GM12872 (cell line): ENCODE results near the gene UBE2I.

Experiments
- CTCF ChIP-seq: IDR thresholded peaks from 3 replicates; pipeline ENCODE4 v1.5.1; 2011; ENCODE audit warnings: low read depth, mild to moderate bottlenecking, low read length, moderate library complexity; ENCODE audit not compliant: insufficient read depth

Gene UBE2I

GRCh38 chr16:1315081-1316032 lies 5.9 kb downstream of the UBE2I start:
- no peak for TF ChIP-seq CTCF

GRCh38 chr16:1316033-1316405 lies 6.6 kb downstream of the UBE2I start:
- no peak for TF ChIP-seq CTCF

GRCh38 chr16:1317479-1318267 lies 8.2 kb downstream of the UBE2I start:
- no peak for TF ChIP-seq CTCF

GRCh38 chr16:1318268-1318545 lies 8.8 kb downstream of the UBE2I start:
- no peak for TF ChIP-seq CTCF

- no peak for TF ChIP-seq CTCF
Measured at GRCh38 chr16:1319041-1319440, 9.6 kb downstream of the UBE2I start.

- no peak for TF ChIP-seq CTCF
Measured at GRCh38 chr16:1320097-1320496, 10.7 kb downstream of the UBE2I start.

- TF ChIP-seq CTCF: no peak
Measured at GRCh38 chr16:1320658-1321240, 11.3 kb downstream of the UBE2I start.
